Osteoblast (primary cell): ENCODE data around the gene PHF13. TPM values are rescaled to one million over a fixed set of nuclear protein-coding genes. Genes with fewer than 3 reads are reported as not detected.
A peak's percentile ranks its signal among the peaks of the same experiment; 100 is the strongest.

Experiments used
- DNase-seq: peaks from one replicate; pipeline ENCODE4 v3.0.0; 2011; ENCODE audit warnings: low spot score, mixed read lengths; ENCODE audit not compliant: insufficient read length; ENCODE audit errors: missing footprints
- H2AFZ ChIP-seq: 2 replicates; pipeline ENCODE4 v1.6.0; 2011; ENCODE audit warnings: mild to moderate bottlenecking, low read length
- H3K27ac ChIP-seq: 2 replicates; pipeline ENCODE4 v1.5.1; 2011; ENCODE audit warnings: mild to moderate bottlenecking, low read depth, low read length, moderate library complexity
- H3K27me3 ChIP-seq: 2 replicates; pipeline ENCODE4 v1.6.0; 2012; ENCODE audit warnings: mild to moderate bottlenecking, control low read depth, inconsistent platforms, low read length, moderate library complexity; ENCODE audit not compliant: insufficient read depth
- H3K36me3 ChIP-seq: 2 replicates; pipeline ENCODE4 v1.5.1; 2011; ENCODE audit warnings: mild to moderate bottlenecking, low read length, control low read depth, moderate library complexity; ENCODE audit not compliant: insufficient read depth
- H3K4me1 ChIP-seq: 2 replicates; pipeline ENCODE4 v1.5.1; 2011; ENCODE audit warnings: mild to moderate bottlenecking, low read length, control low read depth, moderate library complexity; ENCODE audit not compliant: insufficient read depth
- H3K4me2 ChIP-seq: 2 replicates; pipeline ENCODE4 v1.6.0; 2011; ENCODE audit warnings: mild to moderate bottlenecking, low read length; ENCODE audit not compliant: insufficient read depth
- H3K4me3 ChIP-seq: fragments of 200-600 bp; sonication (generic); 3 replicates; pipeline ENCODE4 v1.5.1; 2012; ENCODE audit warnings: mild to moderate bottlenecking, low read length, inconsistent platforms; ENCODE audit not compliant: insufficient read depth
- H3K79me2 ChIP-seq: 2 replicates; pipeline ENCODE4 v1.6.0; 2012; ENCODE audit warnings: mild to moderate bottlenecking, low read length, control low read depth, inconsistent platforms; ENCODE audit not compliant: insufficient read depth
- H3K9me3 ChIP-seq: 2 replicates; pipeline ENCODE4 v1.5.1; 2011; ENCODE audit warnings: low read depth, low read length, control low read depth
- H4K20me1 ChIP-seq: 2 replicates; pipeline ENCODE4 v1.6.0; 2012; ENCODE audit warnings: mild to moderate bottlenecking, low read length, control low read depth; ENCODE audit not compliant: insufficient read depth
- total RNA-seq: library from RNA; depleted of rRNA; stranded (reverse); fragments of >200 nt; gene quantifications from 2 replicates; pipeline ENCODE4 v1.2.3, GENCODE V29; 2012
- TF ChIP-seq, protein P1 (sequence below): IDR thresholded peaks from 2 replicates; pipeline ENCODE4 v1.5.1; 2011; ENCODE audit warnings: mild to moderate bottlenecking, low read depth, low read length, moderate library complexity; ENCODE audit errors: extremely low read depth

The PHF13 gene
- 13.4 and 16.8 TPM in 2 replicates for total RNA-seq

DNA sequence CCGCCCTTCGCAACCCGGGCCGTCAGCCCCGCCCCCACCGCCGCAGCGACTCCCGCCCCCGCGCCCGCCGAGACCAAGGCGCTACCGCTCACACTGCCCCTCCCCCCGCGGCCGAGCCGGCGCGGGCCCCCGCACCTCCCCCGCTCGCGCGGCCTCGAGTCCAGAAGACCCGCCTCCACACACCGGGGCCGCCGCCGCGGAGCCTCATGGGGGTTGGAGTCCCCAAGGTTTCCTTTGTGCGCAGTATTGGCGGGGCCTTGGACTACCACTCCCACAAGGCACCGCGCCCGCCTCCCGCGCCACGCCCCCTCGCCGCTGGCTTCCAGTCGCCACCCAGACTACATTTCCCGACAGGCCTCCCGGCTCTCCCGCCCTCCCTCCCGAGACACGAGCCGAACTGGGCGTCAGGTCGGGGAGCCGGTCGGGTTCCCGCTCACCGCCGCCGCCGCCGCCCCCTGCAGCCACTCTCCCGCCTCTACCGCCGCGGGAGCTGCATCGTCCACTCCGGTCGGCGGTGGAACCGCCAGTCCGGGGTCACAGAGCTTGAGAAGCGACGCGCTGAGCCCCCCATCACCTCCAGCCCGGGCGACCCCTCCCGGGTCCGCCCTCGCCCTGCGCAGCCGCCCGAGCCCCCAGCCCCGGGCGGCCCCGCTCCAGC, at the start of gene PHF13:
Gene PHF13 (plus strand): TSS at position 371 of the 658 bp plus-strand sequence. CDS start 336 bp downstream, outside the sequence.
- H3K9me3 ChIP-seq: no peaks in the 10 kb centered on the region
- DNase-seq: peak; percentile 100
- H3K36me3 ChIP-seq: peaks cover 19% of the 10 kb centered on the region
- H3K79me2 ChIP-seq: peaks cover 54% of the 10 kb centered on the region
- peak within 1 kb of the TSS; percentile 96 for H3K4me3 ChIP-seq
- peaks cover 27% of the 10 kb centered on the region for H4K20me1 ChIP-seq
- no peaks in the 10 kb centered on the region for H3K27me3 ChIP-seq
- H2AFZ ChIP-seq: peak within 1 kb of the TSS; percentile 90
- TF ChIP-seq, protein P1, sequence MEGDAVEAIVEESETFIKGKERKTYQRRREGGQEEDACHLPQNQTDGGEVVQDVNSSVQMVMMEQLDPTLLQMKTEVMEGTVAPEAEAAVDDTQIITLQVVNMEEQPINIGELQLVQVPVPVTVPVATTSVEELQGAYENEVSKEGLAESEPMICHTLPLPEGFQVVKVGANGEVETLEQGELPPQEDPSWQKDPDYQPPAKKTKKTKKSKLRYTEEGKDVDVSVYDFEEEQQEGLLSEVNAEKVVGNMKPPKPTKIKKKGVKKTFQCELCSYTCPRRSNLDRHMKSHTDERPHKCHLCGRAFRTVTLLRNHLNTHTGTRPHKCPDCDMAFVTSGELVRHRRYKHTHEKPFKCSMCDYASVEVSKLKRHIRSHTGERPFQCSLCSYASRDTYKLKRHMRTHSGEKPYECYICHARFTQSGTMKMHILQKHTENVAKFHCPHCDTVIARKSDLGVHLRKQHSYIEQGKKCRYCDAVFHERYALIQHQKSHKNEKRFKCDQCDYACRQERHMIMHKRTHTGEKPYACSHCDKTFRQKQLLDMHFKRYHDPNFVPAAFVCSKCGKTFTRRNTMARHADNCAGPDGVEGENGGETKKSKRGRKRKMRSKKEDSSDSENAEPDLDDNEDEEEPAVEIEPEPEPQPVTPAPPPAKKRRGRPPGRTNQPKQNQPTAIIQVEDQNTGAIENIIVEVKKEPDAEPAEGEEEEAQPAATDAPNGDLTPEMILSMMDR: no peak
- peak within 1 kb of the TSS; percentile 95 for H3K4me2 ChIP-seq
- peaks cover 5% of the 10 kb centered on the region for H3K4me1 ChIP-seq
- H3K27ac ChIP-seq: peak within 1 kb of the TSS; percentile 77

DNA sequence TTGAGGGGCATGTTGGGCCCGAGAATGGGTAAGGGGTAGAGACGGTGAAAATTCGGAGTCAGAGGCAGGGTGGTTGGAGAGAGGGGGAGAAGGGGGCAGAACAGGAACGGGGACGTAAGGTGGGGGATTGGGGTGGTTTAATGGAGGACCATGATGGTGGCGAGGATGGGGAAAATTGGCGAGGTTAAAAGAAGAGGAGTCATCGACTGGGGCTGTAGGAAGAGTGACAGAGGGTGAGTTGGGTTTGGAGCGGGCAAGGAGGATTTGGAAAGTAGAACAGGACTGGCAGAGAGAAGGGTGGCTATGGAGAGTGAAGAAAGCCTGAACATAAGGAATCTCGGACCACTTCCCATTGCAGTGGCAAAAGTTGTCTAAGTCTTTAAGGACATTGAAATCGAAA, 44.5 kb upstream of the PHF13 start:
- peaks cover 37% of the 10 kb centered on the region for H3K27me3 ChIP-seq
- H3K9me3 ChIP-seq: peaks cover 3% of the 10 kb centered on the region
- H3K36me3 ChIP-seq: no peaks in the 10 kb centered on the region
- TF ChIP-seq, protein P1: no peak
- no peak overlapping the region for H3K4me3 ChIP-seq
- H3K27ac ChIP-seq: no peak overlapping the region
- H3K4me2 ChIP-seq: no peak overlapping the region
- no peak overlapping the region for H2AFZ ChIP-seq
- no peaks in the 10 kb centered on the region for H3K4me1 ChIP-seq
- H3K79me2 ChIP-seq: no peaks in the 10 kb centered on the region
- DNase-seq: no peak
- H4K20me1 ChIP-seq: no peaks in the 10 kb centered on the region

DNA sequence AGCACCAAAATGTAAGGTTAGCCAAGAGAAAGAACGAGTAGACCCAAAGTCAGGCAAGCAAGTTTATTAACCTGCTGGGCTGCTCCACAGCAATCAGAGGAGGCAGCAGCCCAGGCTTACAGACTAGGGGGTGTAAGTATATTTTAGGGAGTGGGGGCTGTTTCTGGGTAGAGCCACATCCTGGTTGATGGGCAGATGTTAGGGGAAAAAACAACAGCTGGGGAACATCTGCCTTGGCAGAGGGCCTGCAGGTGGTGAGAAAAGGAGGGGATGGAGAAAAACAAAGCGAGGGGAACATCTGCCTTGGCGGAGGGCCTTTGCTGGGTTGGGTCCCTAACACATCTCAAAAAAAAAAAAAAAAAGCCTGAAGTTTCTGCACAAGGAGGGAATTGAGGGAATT, 43.4 kb upstream of the PHF13 start:
- no peaks in the 10 kb centered on the region for H3K79me2 ChIP-seq
- H3K36me3 ChIP-seq: no peaks in the 10 kb centered on the region
- H3K4me2 ChIP-seq: no peak overlapping the region
- TF ChIP-seq, protein P1: no peak
- H3K27ac ChIP-seq: no peak overlapping the region
- H3K9me3 ChIP-seq: peaks cover 3% of the 10 kb centered on the region
- peaks cover 28% of the 10 kb centered on the region for H3K27me3 ChIP-seq
- DNase-seq: peak; percentile 29
- H3K4me1 ChIP-seq: no peaks in the 10 kb centered on the region
- no peak overlapping the region for H3K4me3 ChIP-seq
- no peak overlapping the region for H2AFZ ChIP-seq
- no peaks in the 10 kb centered on the region for H4K20me1 ChIP-seq

DNA sequence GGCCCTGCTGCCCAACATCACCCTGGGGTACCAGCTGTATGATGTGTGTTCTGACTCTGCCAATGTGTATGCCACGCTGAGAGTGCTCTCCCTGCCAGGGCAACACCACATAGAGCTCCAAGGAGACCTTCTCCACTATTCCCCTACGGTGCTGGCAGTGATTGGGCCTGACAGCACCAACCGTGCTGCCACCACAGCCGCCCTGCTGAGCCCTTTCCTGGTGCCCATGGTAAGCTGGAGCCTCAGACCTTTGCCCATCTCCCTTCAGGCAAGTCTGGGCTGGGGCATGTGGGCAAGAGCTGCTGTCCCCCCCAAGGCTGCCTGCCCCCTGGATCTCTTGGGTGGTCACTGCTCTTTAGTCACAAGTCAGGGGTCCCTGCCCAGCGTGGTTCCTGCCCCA, 42.5 kb upstream of the PHF13 start:
- TF ChIP-seq, protein P1: no peak
- H3K9me3 ChIP-seq: peaks cover 3% of the 10 kb centered on the region
- no peaks in the 10 kb centered on the region for H3K36me3 ChIP-seq
- H2AFZ ChIP-seq: no peak overlapping the region
- no peak overlapping the region for H3K27ac ChIP-seq
- no peaks in the 10 kb centered on the region for H3K79me2 ChIP-seq
- H3K4me1 ChIP-seq: no peaks in the 10 kb centered on the region
- peaks cover 20% of the 10 kb centered on the region for H3K27me3 ChIP-seq
- no peaks in the 10 kb centered on the region for H4K20me1 ChIP-seq
- H3K4me3 ChIP-seq: no peak overlapping the region
- no peak for DNase-seq
- H3K4me2 ChIP-seq: no peak overlapping the region
